GM19395 (cell line): Measurements from ENCODE around the gene TEX19.
"Not testable (repeated sequence)": the region's sequence is repeated elsewhere in the genome, so short reads cannot be mapped to it uniquely, and the experiment has no call there.

Source experiments
- ATAC-seq: cut with Tn5 transposase; IDR thresholded peaks from one replicate; pipeline ENCODE4 v1.9.1; 2021; ENCODE audit warnings: mild to moderate bottlenecking, moderate library complexity; ENCODE audit not compliant: unreplicated experiment

TEX19 gene

GRCh38 chr17:82403662-82404660 is 44.9 kb downstream of the TEX19 start:
- ATAC-seq: no peak

- ATAC-seq: no peak
Observed at GRCh38 chr17:82405051-82405450, 46.0 kb downstream of the TEX19 start.

- no peak for ATAC-seq
Observed at GRCh38 chr17:82406131-82406671, 47.2 kb downstream of the TEX19 start.

GRCh38 chr17:82407255-82407654 is 48.2 kb downstream of the TEX19 start:
- ATAC-seq: no peak

- no peak for ATAC-seq
Observed at GRCh38 chr17:82408288-82408937, 49.4 kb downstream of the TEX19 start.

- ATAC-seq: no peak
Observed at GRCh38 chr17:82408938-82409318, 49.9 kb downstream of the TEX19 start.

- no peak for ATAC-seq
Observed at GRCh38 chr17:82410014-82410716, 51.1 kb downstream of the TEX19 start.

- no peak for ATAC-seq
Observed at GRCh38 chr17:82411396-82412053, 52.5 kb downstream of the TEX19 start.

GRCh38 chr17:82412081-82412480 is 53.0 kb downstream of the TEX19 start:
- not testable (repeated sequence) for ATAC-seq

- no peak for ATAC-seq
Observed at GRCh38 chr17:82412535-82413520, 53.8 kb downstream of the TEX19 start.
